Large intestine (tissue), 3 donors: Measurements from ENCODE around the gene RPH3AL. TPM values are rescaled to one million over a fixed set of nuclear protein-coding genes. Genes with fewer than 3 reads are reported as not detected.
"Not testable (repeated sequence)": the region's sequence is repeated elsewhere in the genome, so short reads cannot be mapped to it uniquely, and the experiment has no call there.

Experiments
- DNase-seq, 2 donors: peaks; one replicate each; pipeline versions ENCODE4 v3.0.0 to v3.0.0-alpha.2; 2013
- H3K27ac ChIP-seq: one replicate; pipeline ENCODE4 v1.5.1; 2013; ENCODE audit warnings: low read length
- H3K27me3 ChIP-seq: 2 replicates; pipeline ENCODE4 v1.6.1; 2013; ENCODE audit warnings: low read length; ENCODE audit not compliant: control insufficient read depth, insufficient read depth
- H3K36me3 ChIP-seq: 2 replicates; pipeline ENCODE4 v1.6.1; 2013; ENCODE audit warnings: low read length; ENCODE audit not compliant: control insufficient read depth, insufficient read depth
- H3K4me1 ChIP-seq: one replicate; pipeline ENCODE4 v1.6.1; 2013; ENCODE audit warnings: low read length; ENCODE audit not compliant: control insufficient read depth, insufficient read depth
- H3K4me3 ChIP-seq: one replicate; pipeline ENCODE4 v1.5.1; 2013; ENCODE audit warnings: low read length
- H3K9me3 ChIP-seq: one replicate; pipeline ENCODE4 v1.6.1; 2013; ENCODE audit warnings: mild to moderate bottlenecking, low read depth, low read length, moderate library complexity; ENCODE audit not compliant: control insufficient read depth
- WGBS: methylation state at CpG from one replicate; pipeline ENCODE4 v1.1.5; 2013; ENCODE audit warnings: low lambda C conversion rate; ENCODE audit not compliant: insufficient coverage; 5-methylcytosine and 5-hydroxymethylcytosine counted together
- polyA plus RNA-seq: library from polyadenylated mRNA; unstranded; fragments of 120-200 nt; gene quantifications from one replicate; pipeline ENCODE4 v1.2.1, GENCODE V29; 2013

RPH3AL gene
- polyA plus RNA-seq, 1 donor = 8.2 TPM

DNA sequence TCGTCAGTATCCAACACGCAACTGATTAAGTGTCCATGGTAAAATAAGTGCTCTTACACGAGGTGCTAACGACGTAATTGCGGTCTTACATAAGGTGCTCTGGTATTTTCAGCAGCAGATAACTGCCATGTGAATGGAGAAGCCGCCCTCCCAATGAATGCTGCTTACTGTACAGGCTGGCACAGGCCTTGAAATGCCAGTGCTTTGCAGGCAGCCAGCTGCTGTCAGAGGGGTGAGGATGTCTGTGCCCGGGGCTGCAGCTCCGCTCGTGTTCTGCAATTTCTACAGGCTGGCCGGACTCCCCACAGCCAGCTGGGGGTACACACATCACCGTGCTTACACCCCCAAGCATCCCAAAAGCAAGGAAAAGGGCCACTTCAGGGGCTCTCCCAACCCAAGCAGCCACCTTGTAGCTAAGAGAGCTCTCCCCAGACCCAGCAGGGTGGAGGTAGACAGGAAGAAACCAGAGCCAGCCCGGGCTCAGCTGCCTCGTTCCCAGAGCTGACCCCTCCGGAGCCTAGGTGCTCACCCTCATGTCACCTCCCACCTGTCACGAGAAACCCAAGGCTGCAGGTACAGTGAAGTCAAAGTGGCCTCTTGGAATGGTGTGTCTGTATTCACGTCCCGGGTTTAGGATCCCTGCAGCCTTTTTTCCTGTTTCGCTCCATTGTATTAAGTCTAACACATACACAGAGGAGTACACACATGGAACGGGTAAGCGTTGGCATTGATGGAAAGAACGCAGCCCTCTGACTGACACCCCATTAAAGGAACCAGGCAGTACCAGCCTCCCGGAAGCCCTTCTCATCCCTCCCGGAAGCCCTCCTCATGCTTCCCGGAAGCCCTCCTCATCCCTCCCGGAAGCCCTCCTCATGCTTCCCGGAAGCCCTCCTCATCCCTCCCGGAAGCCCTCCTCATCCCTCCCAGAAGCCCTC is 27.2 kb upstream of the RPH3AL start:
- Histone ChIP-seq H3K27ac (no peak overlapping the region), H3K9me3 (no peaks in the 10 kb centered on the region), H3K4me1 (peaks cover 23% of the 10 kb centered on the region), H3K4me3 (no peak overlapping the region), H3K27me3 (no peaks in the 10 kb centered on the region), H3K36me3 (no peaks in the 10 kb centered on the region)
- WGBS = 83% methylated on average over 1 of the region's 28 CpGs
- DNase-seq = no peak

DNA sequence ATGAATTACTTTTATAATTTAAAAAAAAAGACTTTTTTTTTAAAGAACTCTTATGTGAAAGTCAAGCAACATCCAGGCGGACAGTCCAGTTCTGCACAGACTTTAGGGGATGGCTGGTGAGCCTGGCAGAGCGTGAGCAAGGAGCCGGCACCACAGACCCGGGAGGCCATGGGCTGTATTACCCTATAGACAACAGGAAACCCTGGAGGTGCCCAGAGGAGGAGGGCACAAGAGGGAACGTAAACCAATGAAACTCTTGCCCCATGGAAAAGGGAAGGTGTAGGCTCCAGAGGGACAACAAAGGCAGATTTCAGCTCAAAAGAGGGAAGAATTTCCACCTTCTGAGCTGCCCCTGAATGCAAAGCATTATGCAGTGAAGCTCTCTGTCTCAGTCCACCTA is 25.5 kb upstream of the RPH3AL start:
- Histone ChIP-seq H3K36me3 (no peaks in the 10 kb centered on the region), H3K4me1 (peaks cover 10% of the 10 kb centered on the region), H3K27me3 (no peaks in the 10 kb centered on the region), H3K4me3 (no peak overlapping the region), H3K9me3 (no peaks in the 10 kb centered on the region), H3K27ac (no peak overlapping the region)
- WGBS = no CpG with 5 or more reads among the region's 5 CpGs
- DNase-seq = no peak

- no peaks in the 10 kb centered on the region for H3K27me3 ChIP-seq
- no peak overlapping the region for H3K4me3 ChIP-seq
- peaks cover under 1% of the 10 kb centered on the region for H3K4me1 ChIP-seq
- H3K36me3 ChIP-seq = no peaks in the 10 kb centered on the region
- DNase-seq = peak in 1 of 2 donors; percentile 25
- H3K9me3 ChIP-seq = no peaks in the 10 kb centered on the region
- 75% methylated on average over 5 of the region's 14 CpGs for WGBS
- H3K27ac ChIP-seq = no peak overlapping the region
Measured at GRCh38 chr17:376936-377863, 24.6 kb upstream of the RPH3AL start.

DNA sequence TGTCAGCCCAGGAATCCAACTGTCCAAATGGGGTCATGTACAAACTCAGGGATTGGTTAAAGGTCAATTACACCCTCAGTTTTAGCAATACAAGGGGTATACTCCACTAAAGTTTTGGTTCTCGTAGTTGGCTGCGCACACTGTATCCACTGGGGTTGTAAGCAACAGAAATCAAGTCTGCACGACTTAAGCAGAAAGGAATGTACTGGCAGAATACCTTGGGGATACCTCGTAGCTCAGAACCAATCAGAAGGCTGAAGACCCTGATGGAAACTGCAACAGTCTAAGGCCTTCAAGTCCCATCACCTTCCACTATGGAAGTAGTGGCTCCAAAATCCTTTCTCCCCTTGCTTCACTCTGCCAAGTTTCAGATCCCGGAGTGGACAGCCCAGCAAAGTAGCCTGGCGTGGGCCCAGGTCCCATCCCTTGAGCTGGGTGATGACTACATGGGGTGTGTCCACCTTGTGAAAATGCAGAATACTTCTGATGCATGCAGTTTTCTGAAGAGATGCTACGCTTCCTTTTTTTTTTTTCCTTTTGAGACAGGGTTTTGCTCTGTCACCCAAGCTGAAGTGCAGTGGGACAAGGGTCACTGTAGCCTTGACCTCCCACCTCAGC is 21.1 kb upstream of the RPH3AL start:
- Histone ChIP-seq H3K27ac (no peak overlapping the region), H3K36me3 (no peaks in the 10 kb centered on the region), H3K9me3 (no peaks in the 10 kb centered on the region), H3K27me3 (no peaks in the 10 kb centered on the region), H3K4me3 (no peak overlapping the region), H3K4me1 (no peaks in the 10 kb centered on the region)
- WGBS = no CpG with 5 or more reads among the region's 7 CpGs
- no peak for DNase-seq

GRCh38 chr17:372157-373152 is 19.8 kb upstream of the RPH3AL start:
- 33% methylated on average over 3 of the region's 18 CpGs for WGBS
- DNase-seq = no peak

GRCh38 chr17:371583-371982 is 19.0 kb upstream of the RPH3AL start:
- H3K4me1 ChIP-seq = no peaks in the 10 kb centered on the region
- no peak for DNase-seq
- H3K27ac ChIP-seq = no peak overlapping the region
- WGBS = no CpG with 5 or more reads among the region's 13 CpGs
- no peaks in the 10 kb centered on the region for H3K9me3 ChIP-seq
- H3K27me3 ChIP-seq = no peaks in the 10 kb centered on the region
- H3K4me3 ChIP-seq = no peak overlapping the region
- H3K36me3 ChIP-seq = no peaks in the 10 kb centered on the region

More at GRCh38 chr17:372157-373152, 19.8 kb upstream of the RPH3AL start:
- Histone ChIP-seq H3K27me3 (no peaks in the 10 kb centered on the region), H3K4me1 (no peaks in the 10 kb centered on the region), H3K27ac (no peak overlapping the region), H3K36me3 (no peaks in the 10 kb centered on the region), H3K4me3 (no peak overlapping the region), H3K9me3 (no peaks in the 10 kb centered on the region)

- not testable (repeated sequence) for H3K9me3 ChIP-seq, DNase-seq, H3K27me3 ChIP-seq, H3K4me1 ChIP-seq, H3K4me3 ChIP-seq, H3K36me3 ChIP-seq, H3K27ac ChIP-seq
- WGBS = no CpG with 5 or more reads among the region's 17 CpGs
Measured at GRCh38 chr17:367656-368055, 15.0 kb upstream of the RPH3AL start.

DNA sequence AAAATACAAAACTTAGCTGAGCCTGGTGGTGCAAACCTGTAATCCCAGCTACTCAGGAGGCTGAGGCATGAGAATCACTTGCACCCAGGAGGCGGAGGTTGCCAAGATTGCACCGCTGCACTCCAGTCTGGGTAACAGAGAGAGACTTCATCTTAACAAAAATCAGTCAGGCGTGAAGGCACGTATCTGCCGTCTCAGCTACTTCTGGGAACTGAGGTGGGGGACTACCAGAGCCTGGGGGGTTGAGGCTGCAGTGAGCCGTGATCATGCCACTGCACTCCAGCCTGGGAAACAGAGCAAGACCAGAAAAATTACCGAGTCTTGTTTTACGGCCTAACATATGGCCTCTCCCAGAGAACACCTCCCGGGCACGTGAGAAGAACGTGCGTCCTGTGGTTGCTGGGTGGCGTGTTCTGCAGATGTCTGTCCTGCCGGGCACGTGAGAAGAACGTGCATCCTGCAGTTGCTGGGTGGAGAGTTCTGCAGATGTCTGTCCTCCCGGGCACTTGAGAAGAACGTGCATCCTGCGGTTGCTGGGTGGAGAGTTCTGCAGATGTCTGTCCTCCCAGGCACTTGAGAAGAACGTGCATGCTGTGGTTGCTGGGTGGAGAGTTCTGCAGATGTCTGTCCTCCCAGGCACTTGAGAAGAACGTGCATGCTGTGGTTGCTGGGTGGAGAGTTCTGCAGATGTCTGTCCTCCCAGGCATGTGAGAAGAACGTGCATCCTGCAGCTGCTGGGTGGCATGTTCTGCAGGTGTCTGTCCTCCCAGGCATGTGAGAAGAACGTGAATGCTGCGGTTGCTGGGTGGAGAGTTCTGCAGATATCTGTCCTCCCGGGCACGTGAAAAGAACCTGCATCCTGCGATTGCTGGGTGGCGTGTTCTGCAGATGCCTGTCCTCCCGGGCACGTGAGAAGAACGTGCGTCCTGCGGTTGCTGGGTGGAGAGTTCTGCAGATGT is 14.3 kb upstream of the RPH3AL start:
- WGBS = no CpG with 5 or more reads among the region's 33 CpGs
- H3K27me3 ChIP-seq, H3K9me3 ChIP-seq, DNase-seq, H3K36me3 ChIP-seq, H3K4me3 ChIP-seq, H3K4me1 ChIP-seq, H3K27ac ChIP-seq: not testable (repeated sequence)

DNA sequence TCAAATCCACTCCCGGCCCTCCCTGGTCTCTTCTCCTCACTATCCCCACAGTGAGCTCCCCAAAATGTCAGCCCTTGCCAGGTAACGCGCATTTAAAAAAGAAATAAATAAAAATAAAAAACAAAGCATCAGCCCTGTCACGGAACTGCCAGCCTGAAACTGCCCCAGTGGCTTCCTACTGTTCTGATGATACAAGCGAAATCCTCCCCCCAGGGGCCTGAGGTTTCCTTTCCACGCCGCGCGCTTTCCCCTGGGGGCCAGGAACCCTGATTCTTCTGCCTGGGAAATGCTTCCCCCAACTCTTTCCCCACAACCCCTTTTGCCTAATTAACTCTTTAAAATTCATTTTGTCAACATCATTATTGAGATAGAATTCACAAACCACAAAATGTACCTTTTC is 12.2 kb upstream of the RPH3AL start:
- no peaks in the 10 kb centered on the region for H3K4me1 ChIP-seq
- no peak for DNase-seq
- no peak overlapping the region for H3K27ac ChIP-seq
- H3K27me3 ChIP-seq = no peaks in the 10 kb centered on the region
- H3K36me3 ChIP-seq = no peaks in the 10 kb centered on the region
- H3K9me3 ChIP-seq = no peaks in the 10 kb centered on the region
- no CpG with 5 or more reads among the region's 9 CpGs for WGBS
- H3K4me3 ChIP-seq = no peak overlapping the region
